ENCODE data around the gene CYP2B6. TPM values are rescaled to one million over a fixed set of nuclear protein-coding genes. Genes with fewer than 3 reads are reported as not detected.

Gene CYP2B6
- 0.05 to 0.07 TPM in 2 of 5 replicates, not detected in the others for total RNA-seq (2022; extraction: Qiagen RNA extraction; ENCODE audit: low read depth)

DNA sequence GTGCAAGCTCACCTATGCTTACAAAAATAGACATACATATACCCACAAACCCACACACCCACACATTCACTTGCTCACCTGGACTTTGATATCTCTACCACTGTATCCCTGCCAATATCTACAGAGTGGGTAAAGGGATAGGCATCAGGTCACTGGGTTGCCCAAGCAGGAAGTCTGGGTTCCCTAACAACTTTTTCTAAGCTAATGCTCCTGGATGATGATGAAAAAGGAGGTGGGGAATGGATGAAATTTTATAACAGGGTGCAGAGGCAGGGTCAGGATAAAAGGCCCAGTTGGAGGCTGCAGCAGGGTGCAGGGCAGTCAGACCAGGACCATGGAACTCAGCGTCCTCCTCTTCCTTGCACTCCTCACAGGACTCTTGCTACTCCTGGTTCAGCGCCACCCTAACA lies at the start of gene CYP2B6:
TSS of gene CYP2B6 (plus strand) at position 311 of the 410 bp plus-strand sequence. CDS start at position 335, 24 bp downstream.

Other genes with a start within 250 kb of the CYP2B6 start
- 16.4 to 19.7 TPM (median 18.4 TPM) in 5 replicates for gene ACTMAP, start 240.8 kb upstream of the CYP2B6 start, total RNA-seq (2022; extraction: Qiagen RNA extraction; ENCODE audit: low read depth)
- 140 to 190 TPM (median 160 TPM) in 5 replicates for gene SNRPA, start 240.1 kb upstream of the CYP2B6 start, total RNA-seq (2022; extraction: Qiagen RNA extraction; ENCODE audit: low read depth)
- gene MIA, start 215.8 kb upstream of the CYP2B6 start, total RNA-seq (2022; extraction: Qiagen RNA extraction; ENCODE audit: low read depth): not detected in 5 replicates
- gene RAB4B, start 213.0 kb upstream of the CYP2B6 start, total RNA-seq (2022; extraction: Qiagen RNA extraction; ENCODE audit: low read depth): 15.1 to 20.6 TPM (median 18.3 TPM) in 5 replicates
- gene EGLN2, start 192.1 kb upstream of the CYP2B6 start, total RNA-seq (2022; extraction: Qiagen RNA extraction; ENCODE audit: low read depth): 72.5 to 87.8 TPM (median 80.5 TPM) in 5 replicates
- 0.08 TPM in 1 of 5 replicates, not detected in the others for gene CYP2A6, start 140.8 kb upstream of the CYP2B6 start, total RNA-seq (2022; extraction: Qiagen RNA extraction; ENCODE audit: low read depth)
- gene CYP2A7, start 109.1 kb upstream of the CYP2B6 start, total RNA-seq (2022; extraction: Qiagen RNA extraction; ENCODE audit: low read depth): not detected in 5 replicates
- gene CYP2A13, start 97.2 kb downstream of the CYP2B6 start, total RNA-seq (2022; extraction: Qiagen RNA extraction; ENCODE audit: low read depth): not detected in 5 replicates
- gene CYP2F1, start 123.2 kb downstream of the CYP2B6 start, total RNA-seq (2022; extraction: Qiagen RNA extraction; ENCODE audit: low read depth): not detected in 5 replicates
- gene CYP2S1, start 201.9 kb downstream of the CYP2B6 start, total RNA-seq (2022; extraction: Qiagen RNA extraction; ENCODE audit: low read depth): 25.7 to 32.0 TPM (median 28.7 TPM) in 5 replicates
- 139 to 161 TPM (median 160 TPM) in 5 replicates for gene AXL, start 227.9 kb downstream of the CYP2B6 start, total RNA-seq (2022; extraction: Qiagen RNA extraction; ENCODE audit: low read depth)

All from A549 treated with DMSO at 1 μM for 4 hours (cell line).